Fibroblast of lung (primary cell): ENCODE results near the gene TAS2R1.

ENCODE experiments used
- CTCF ChIP-seq, 2 donors: IDR thresholded peaks in 1 of 2; conservative IDR thresholded peaks in 1 of 2; 1 replicate in 1 of 2; 2 replicates in 1 of 2; pipeline ENCODE4 v1.5.1; 2011 to 2012; ENCODE audit warnings: low read length in 2 of 2, control low read depth in 1 of 2, inconsistent platforms in 1 of 2, low read depth in 1 of 2, mild to moderate bottlenecking in 1 of 2
- EZH2 ChIP-seq: IDR thresholded peaks from 2 replicates; pipeline ENCODE4 v1.5.1; 2012; ENCODE audit warnings: low read length, control low read depth, mild to moderate bottlenecking; ENCODE audit errors: missing control alignments

- peak in 1 of 2 donors; percentile 4 for TF ChIP-seq CTCF (conservative IDR thresholded peaks at IDR 0.05 in 1 of 2, IDR thresholded peaks at IDR 0.05 in 1 of 2; ENCODE audit: low read depth in 1 of 2, low read length in 2 of 2)
- TF ChIP-seq EZH2, result no peak
Measured at GRCh38 chr5:9617739-9618504, 12.2 kb downstream of the TAS2R1 start.
